Activated B cell treated with CpG ODN at 0.5 μM for 24 hours (primary cell): ENCODE measurements around the gene MCRIP2. TPM values are rescaled to one million over a fixed set of nuclear protein-coding genes. Genes with fewer than 3 reads are reported as not detected.
A peak's percentile ranks its signal among the peaks of the same experiment; 100 is the strongest.

ENCODE experiments used
- ATAC-seq: fragments of 200-7000 bp; cut with Tn5 transposase; one replicate; pipeline ENCODE4 v1.10.0; 2021; ENCODE audit warnings: low read depth, mild to moderate bottlenecking, moderate library complexity
- CTCF ChIA-PET: fragments of 350-600 bp; sonication (Branson Sonifier 250); formaldehyde crosslinking; loops from one replicate; lab custom pipeline; 2021; ENCODE audit warnings: antibody characterized with exemption; lab: Charles Lee
- POLR2A ChIA-PET: fragments of 350-600 bp; sonication (Branson Sonifier 250); formaldehyde crosslinking; loops from one replicate; lab custom pipeline; 2021; ENCODE audit warnings: antibody characterized with exemption; lab: Charles Lee
- DNase-seq: peaks from one replicate; pipeline ENCODE4 v3.0.0; 2022
- H3K27ac Mint-ChIP-seq: one replicate; pipeline ENCODE4 v1.8.0; 2020; ENCODE audit warnings: mixed read lengths
- H3K27me3 Mint-ChIP-seq: one replicate; pipeline ENCODE4 v1.8.0; 2021; ENCODE audit warnings: mixed read lengths
- H3K36me3 Mint-ChIP-seq: one replicate; pipeline ENCODE4 v1.8.0; 2021; ENCODE audit warnings: low read depth, mixed read lengths
- H3K4me1 Mint-ChIP-seq: one replicate; pipeline ENCODE4 v1.8.0; 2021; ENCODE audit warnings: mixed read lengths
- H3K4me3 Mint-ChIP-seq: one replicate; pipeline ENCODE4 v1.8.0; 2020; ENCODE audit warnings: mild to moderate bottlenecking, mixed read lengths
- H3K9me3 Mint-ChIP-seq: one replicate; pipeline ENCODE4 v1.8.0; 2020; ENCODE audit warnings: mixed read lengths
- intact Hi-C: fragments of 100-400 bp; cut with micrococcal nuclease; formaldehyde crosslinking; loops from one replicate; pipeline ENCODE4 v1.15.1; 2024
- total RNA-seq: library from RNA; stranded (reverse); gene quantifications from 2 replicates; pipeline ENCODE4 v1.2.3, GENCODE V29; 2022
- TF ChIP-seq, protein P1 (sequence below): fragments of 200-600 bp; IDR thresholded peaks from one replicate; pipeline ENCODE4 v1.8.0; 2022; ENCODE audit warnings: antibody characterized with exemption, mild to moderate bottlenecking

The MCRIP2 gene, protein sequence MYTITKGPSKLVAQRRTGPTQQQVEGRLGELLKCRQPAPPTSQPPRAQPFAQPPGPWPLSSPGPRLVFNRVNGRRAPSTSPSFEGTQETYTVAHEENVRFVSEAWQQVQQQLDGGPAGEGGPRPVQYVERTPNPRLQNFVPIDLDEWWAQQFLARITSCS
- total RNA-seq: 29.4 and 38.9 TPM in 2 replicates

DNA sequence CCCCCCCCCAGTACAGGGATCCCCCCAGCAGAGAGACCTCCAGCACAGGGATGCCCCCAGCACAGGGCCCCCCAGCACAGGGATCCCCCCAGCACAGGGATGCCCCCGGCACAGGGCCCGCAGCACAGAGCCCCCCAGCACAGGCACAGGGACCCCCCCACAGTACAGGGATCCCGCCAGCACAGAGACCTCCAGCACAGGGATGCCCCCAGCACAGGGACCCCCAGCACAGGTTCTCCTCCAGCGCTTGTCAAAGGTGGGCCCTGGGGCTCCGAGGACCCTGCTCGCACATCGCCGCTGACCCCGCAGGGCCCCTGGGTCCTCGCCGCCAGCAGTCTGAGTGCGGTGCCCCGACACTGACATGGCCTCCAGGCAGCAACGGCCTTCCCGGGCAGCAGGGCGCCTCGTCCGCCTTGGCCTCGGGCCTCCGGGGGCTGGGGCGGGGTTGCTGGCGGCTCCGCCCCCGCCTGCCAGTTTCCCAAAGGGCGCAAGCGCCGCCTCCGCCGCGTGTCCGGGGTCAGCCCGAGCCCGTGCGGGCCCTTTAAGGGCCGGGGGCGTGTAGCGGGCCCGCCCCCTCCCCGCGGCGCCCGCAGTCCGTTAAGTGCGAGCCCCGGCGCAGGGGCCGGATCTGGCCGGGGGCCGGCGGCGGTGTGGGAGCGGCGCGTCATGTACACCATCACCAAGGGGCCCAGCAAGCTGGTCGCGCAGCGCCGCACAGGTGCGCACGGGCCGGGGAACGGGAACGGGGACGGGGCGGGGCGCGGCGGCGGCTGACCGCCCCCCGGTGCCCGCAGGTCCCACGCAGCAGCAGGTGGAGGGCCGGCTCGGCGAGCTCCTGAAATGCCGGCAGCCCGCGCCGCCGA is at the start of gene MCRIP2:
Gene MCRIP2, plus strand, starts transcription at position 503 of the 863 bp plus-strand sequence. Its CDS starts 164 bp downstream, at position 667.
- peak within 1 kb of the TSS; percentile 71 for H3K4me3 Mint-ChIP-seq
- H3K36me3 Mint-ChIP-seq: peaks cover 3% of the 10 kb centered on the region
- ChIA-PET POLR2A (interaction anchor here (1.0 to 1.2 kb wide), 2 partner anchors 80 to 115 kb away, joined by 3 read pairs; partner anchors contain the start of genes ANTKMT and CAPN15), CTCF (no interaction called here)
- no peaks in the 10 kb centered on the region for H3K27me3 Mint-ChIP-seq
- intact Hi-C loops: no loop called here
- TF ChIP-seq, protein P1, sequence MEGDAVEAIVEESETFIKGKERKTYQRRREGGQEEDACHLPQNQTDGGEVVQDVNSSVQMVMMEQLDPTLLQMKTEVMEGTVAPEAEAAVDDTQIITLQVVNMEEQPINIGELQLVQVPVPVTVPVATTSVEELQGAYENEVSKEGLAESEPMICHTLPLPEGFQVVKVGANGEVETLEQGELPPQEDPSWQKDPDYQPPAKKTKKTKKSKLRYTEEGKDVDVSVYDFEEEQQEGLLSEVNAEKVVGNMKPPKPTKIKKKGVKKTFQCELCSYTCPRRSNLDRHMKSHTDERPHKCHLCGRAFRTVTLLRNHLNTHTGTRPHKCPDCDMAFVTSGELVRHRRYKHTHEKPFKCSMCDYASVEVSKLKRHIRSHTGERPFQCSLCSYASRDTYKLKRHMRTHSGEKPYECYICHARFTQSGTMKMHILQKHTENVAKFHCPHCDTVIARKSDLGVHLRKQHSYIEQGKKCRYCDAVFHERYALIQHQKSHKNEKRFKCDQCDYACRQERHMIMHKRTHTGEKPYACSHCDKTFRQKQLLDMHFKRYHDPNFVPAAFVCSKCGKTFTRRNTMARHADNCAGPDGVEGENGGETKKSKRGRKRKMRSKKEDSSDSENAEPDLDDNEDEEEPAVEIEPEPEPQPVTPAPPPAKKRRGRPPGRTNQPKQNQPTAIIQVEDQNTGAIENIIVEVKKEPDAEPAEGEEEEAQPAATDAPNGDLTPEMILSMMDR: no peak
- ATAC-seq (peak; percentile 43), DNase-seq (peak; percentile 78)
- H3K27ac Mint-ChIP-seq: no peak within 1 kb of the TSS
- H3K4me1 Mint-ChIP-seq: peaks cover 35% of the 10 kb centered on the region
- H3K9me3 Mint-ChIP-seq: no peaks in the 10 kb centered on the region

DNA sequence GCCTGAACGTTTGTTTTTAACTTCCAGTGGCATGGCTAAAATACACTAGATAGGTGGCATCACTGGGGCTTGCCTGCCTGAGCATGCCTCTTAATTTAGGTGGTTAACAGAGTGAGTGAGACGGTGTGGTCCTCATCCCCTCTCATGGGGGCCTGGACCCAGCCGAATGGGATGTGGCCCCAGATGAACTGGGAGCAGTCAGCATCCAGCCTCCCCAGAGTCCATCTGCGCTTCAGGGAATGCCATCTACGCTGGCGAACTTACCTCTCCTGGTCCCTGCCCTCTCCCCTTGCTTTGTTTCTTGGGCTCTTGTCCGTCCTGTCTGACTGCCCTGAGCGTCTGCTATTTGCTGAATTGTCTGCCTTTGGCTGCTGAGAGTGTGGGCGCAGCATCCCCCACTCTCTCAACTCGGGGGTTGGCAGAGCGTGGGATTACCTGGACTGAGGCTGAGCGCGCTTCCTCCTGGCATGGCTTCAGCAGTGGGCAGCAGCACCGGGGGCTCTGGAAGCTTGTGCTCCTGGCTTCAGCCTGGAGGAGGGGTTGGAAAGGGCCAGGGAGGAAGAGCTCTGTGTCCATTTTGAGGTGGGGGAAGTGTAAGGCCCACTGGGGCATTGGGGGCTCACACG is 49.6 kb upstream of the MCRIP2 start:
- Mint-ChIP-seq H3K27ac (no peak overlapping the region), H3K4me3 (no peak overlapping the region), H3K4me1 (peaks cover 42% of the 10 kb centered on the region), H3K27me3 (no peaks in the 10 kb centered on the region), H3K36me3 (peaks cover 16% of the 10 kb centered on the region), H3K9me3 (no peaks in the 10 kb centered on the region)
- ChIA-PET POLR2A (interaction anchor here (1.1 kb wide), 1 partner anchor 44 kb away, joined by 3 read pairs; the partner anchor contains the start of gene METTL26), CTCF (no interaction called here)
- TF ChIP-seq, protein P1: no peak
- ATAC-seq: no peak
- no peak for DNase-seq
- intact Hi-C loops: no loop called here

DNA sequence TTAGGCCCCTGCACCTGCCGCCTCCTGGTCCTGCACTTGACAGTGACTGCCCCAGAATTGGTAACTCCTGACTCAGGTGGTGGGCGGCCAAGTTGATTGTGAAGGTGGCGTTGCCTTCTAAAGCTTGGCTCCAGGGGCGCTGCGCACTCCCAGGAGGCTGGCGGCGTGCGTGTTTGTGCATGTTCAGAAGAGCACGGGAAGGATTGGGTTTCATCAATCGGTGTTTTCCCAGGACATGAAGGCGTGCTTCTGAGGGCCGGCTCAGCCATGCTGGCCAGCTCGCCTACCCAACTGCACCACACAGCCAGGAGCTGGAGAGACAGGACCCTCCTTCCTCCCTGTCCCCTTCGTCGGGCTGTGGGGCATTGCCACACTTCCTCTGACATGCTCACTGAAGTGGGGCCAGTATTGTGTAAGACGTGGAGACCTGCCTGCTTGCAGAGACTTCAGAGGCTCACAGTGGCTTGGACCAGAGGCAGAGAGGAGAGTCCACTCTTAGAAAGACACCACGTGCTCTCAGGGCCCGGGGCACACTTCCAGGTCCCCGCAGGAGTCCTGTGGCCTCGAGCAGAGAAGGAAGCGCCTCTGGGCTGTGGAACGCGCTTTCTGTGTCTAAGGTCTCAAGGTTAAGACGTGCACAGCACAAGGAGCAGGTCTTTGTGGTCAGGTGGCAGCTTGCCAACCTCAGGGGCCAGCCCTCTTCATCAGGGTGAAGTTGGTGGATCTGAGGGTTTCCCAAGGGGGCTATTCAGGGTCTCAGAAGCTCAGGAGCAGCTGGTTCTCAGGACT is 48.9 kb upstream of the MCRIP2 start:
- Mint-ChIP-seq H3K36me3 (peaks cover 17% of the 10 kb centered on the region), H3K4me3 (no peak overlapping the region), H3K9me3 (no peaks in the 10 kb centered on the region), H3K27me3 (no peaks in the 10 kb centered on the region), H3K4me1 (peaks cover 37% of the 10 kb centered on the region), H3K27ac (no peak overlapping the region)
- ATAC-seq (no peak), DNase-seq (no peak)
- TF ChIP-seq, protein P1: no peak
- ChIA-PET CTCF (interaction anchor here (0.8 kb wide), 1 partner anchor 56 kb away, joined by 4 read pairs; the partner anchor contains the start of gene WDR90), POLR2A (interaction anchor here (1.1 kb wide), 1 partner anchor 44 kb away, joined by 3 read pairs; the partner anchor contains the start of gene METTL26)
- intact Hi-C loops: no loop called here

DNA sequence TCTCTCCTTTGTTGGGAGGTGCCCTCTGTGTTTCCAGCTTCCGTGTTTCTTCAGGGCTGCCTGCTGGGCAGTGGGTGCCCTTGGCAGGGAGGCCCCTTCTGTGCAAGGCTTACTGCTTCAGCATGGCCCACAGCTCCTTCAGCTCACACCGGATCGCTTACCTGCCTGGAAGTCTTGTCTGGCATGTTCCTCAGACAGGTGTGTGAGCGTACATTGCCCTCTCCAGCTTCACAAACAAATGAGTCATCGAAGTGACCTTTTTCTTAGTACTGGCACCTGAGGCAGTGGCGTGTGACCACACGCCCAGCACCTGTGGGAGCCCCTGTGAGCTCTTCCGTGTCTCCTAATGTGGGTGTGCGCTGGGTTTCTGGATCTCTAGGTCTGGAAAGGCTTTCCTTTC is 48.2 kb upstream of the MCRIP2 start:
- no peak for DNase-seq
- peak overlapping the region; percentile 20 for H3K4me3 Mint-ChIP-seq
- peaks cover 30% of the 10 kb centered on the region for H3K4me1 Mint-ChIP-seq
- H3K36me3 Mint-ChIP-seq: peaks cover 17% of the 10 kb centered on the region
- intact Hi-C loops: no loop called here
- POLR2A ChIA-PET: interaction anchor here (1.1 kb wide), 1 partner anchor 43 kb away, joined by 3 read pairs; the partner anchor contains the start of gene METTL26
- no peak overlapping the region for H3K27ac Mint-ChIP-seq
- TF ChIP-seq, protein P1: no peak
- CTCF ChIA-PET: interaction anchor here (0.8 kb wide), 1 partner anchor 55 kb away, joined by 4 read pairs; the partner anchor contains the start of gene WDR90
- no peaks in the 10 kb centered on the region for H3K9me3 Mint-ChIP-seq
- ATAC-seq: no peak
- H3K27me3 Mint-ChIP-seq: no peaks in the 10 kb centered on the region
